ENCODE measurements around the gene ERH.

ERH gene

GRCh38 chr14:69355607-69356281 lies 42.4 kb downstream of the ERH start:
- DNase-seq (ENCODE audit: low spot score): no peak

GRCh38 chr14:69355154-69355597 lies 42.9 kb downstream of the ERH start:
- DNase-seq (ENCODE audit: low spot score): no peak

GRCh38 chr14:69354383-69355153 lies 43.5 kb downstream of the ERH start:
- no peak for DNase-seq (ENCODE audit: low spot score)

GRCh38 chr14:69353168-69353567 lies 44.9 kb downstream of the ERH start:
- no peak for DNase-seq (ENCODE audit: low spot score)

GRCh38 chr14:69351911-69352310 lies 46.2 kb downstream of the ERH start:
- DNase-seq (ENCODE audit: low spot score): no peak

GRCh38 chr14:69351385-69351784 lies 46.7 kb downstream of the ERH start:
- DNase-seq (ENCODE audit: low spot score): no peak

- no peak for DNase-seq (ENCODE audit: low spot score)
Measured at GRCh38 chr14:69350892-69351291, 47.2 kb downstream of the ERH start.

GRCh38 chr14:69349091-69349777 lies 48.9 kb downstream of the ERH start:
- no peak for DNase-seq (ENCODE audit: low spot score)

- peak; percentile 77 for DNase-seq (ENCODE audit: low spot score)
Measured at GRCh38 chr14:69346710-69347109, 51.4 kb downstream of the ERH start.

- no peak for DNase-seq (ENCODE audit: low spot score)
Measured at GRCh38 chr14:69345402-69345801, 52.7 kb downstream of the ERH start.

- DNase-seq (ENCODE audit: low spot score): no peak
Measured at GRCh38 chr14:69344171-69344570, 53.9 kb downstream of the ERH start.

- DNase-seq (ENCODE audit: low spot score): no peak
Measured at GRCh38 chr14:69342928-69343525, 55.1 kb downstream of the ERH start.

- no peak for DNase-seq (ENCODE audit: low spot score)
Measured at GRCh38 chr14:69339426-69339825, 58.7 kb downstream of the ERH start.

- no peak for DNase-seq (ENCODE audit: low spot score)
Measured at GRCh38 chr14:69337984-69338383, 60.1 kb downstream of the ERH start.

GRCh38 chr14:69335371-69335771 lies 62.7 kb downstream of the ERH start:
- no peak for DNase-seq (ENCODE audit: low spot score)

GRCh38 chr14:69334576-69334975 lies 63.5 kb downstream of the ERH start:
- DNase-seq (ENCODE audit: low spot score): no peak

- DNase-seq (ENCODE audit: low spot score): no peak
Measured at GRCh38 chr14:69333791-69334337, 64.2 kb downstream of the ERH start.

GRCh38 chr14:69332782-69333395 lies 65.2 kb downstream of the ERH start:
- DNase-seq (ENCODE audit: low spot score): no peak

GRCh38 chr14:69331206-69331605 lies 66.9 kb downstream of the ERH start:
- no peak for DNase-seq (ENCODE audit: low spot score)
